Naive thymus-derived CD4-positive, alpha-beta T cell (primary cell): Measurements from ENCODE around the gene AQP4. TPM values are rescaled to one million over a fixed set of nuclear protein-coding genes. Genes with fewer than 3 reads are reported as not detected.

Experiments used
- ATAC-seq: fragments of 150-1000 bp; cut with Tn5 transposase; 2 replicates; pipeline ENCODE4 v1.10.0; 2021; ENCODE audit warnings: mild to moderate bottlenecking, moderate library complexity
- CTCF ChIA-PET: fragments of 350-600 bp; sonication (Branson Sonifier 250); formaldehyde crosslinking; loops from one replicate; lab custom pipeline; 2021; ENCODE audit warnings: antibody characterized with exemption; lab: Charles Lee
- POLR2A ChIA-PET: fragments of 350-600 bp; sonication (Branson Sonifier 250); formaldehyde crosslinking; loops from one replicate; lab custom pipeline; 2021; ENCODE audit warnings: antibody characterized with exemption, inconsistent platforms; lab: Charles Lee
- DNase-seq, 9 donors: peaks; one replicate each; pipeline versions ENCODE4 v3.0.0 to v3.0.0-alpha.2; 2020 to 2022; ENCODE audit warnings: mixed read lengths in 1 of 9
- H3K27ac ChIP-seq: one replicate; pipeline ENCODE4 v1.7.0; 2013; ENCODE audit warnings: mild to moderate bottlenecking, low read depth, low read length, moderate library complexity
- H3K27me3 ChIP-seq, 2 donors: one replicate each; pipeline ENCODE4 v1.7.0; 2013; ENCODE audit warnings: low read length in 2 of 2, mild to moderate bottlenecking in 2 of 2, moderate library complexity in 2 of 2; ENCODE audit not compliant: control insufficient read depth in 2 of 2, insufficient read depth in 2 of 2
- H3K36me3 ChIP-seq, 3 experiments: 1 replicate in 2 of 3; 2 replicates in 1 of 3; pipeline ENCODE4 v1.7.0; 2013; ENCODE audit warnings: low read length in 3 of 3, mild to moderate bottlenecking in 3 of 3, moderate library complexity in 1 of 3; ENCODE audit not compliant: insufficient read depth in 3 of 3, control insufficient read depth in 2 of 3
- H3K4me1 ChIP-seq, 2 donors: one replicate each; pipeline ENCODE4 v1.7.0; 2013; ENCODE audit warnings: low read length in 2 of 2, mild to moderate bottlenecking in 2 of 2, moderate library complexity in 1 of 2; ENCODE audit not compliant: control insufficient read depth in 2 of 2, insufficient read depth in 2 of 2
- H3K4me3 ChIP-seq: 2 replicates; pipeline ENCODE4 v1.7.0; 2013; ENCODE audit warnings: mild to moderate bottlenecking, low read length
- H3K9me3 ChIP-seq, 3 experiments: 1 replicate in 2 of 3; 2 replicates in 1 of 3; pipeline ENCODE4 v1.7.0; 2013; ENCODE audit warnings: low read length in 3 of 3; ENCODE audit not compliant: control insufficient read depth in 2 of 3
- H3K27ac Mint-ChIP-seq, 9 donors: one replicate each; pipeline ENCODE4 v1.8.0; 2020 to 2022; ENCODE audit warnings: mixed read lengths in 9 of 9, mild to moderate bottlenecking in 8 of 9, moderate library complexity in 5 of 9, inconsistent platforms in 2 of 9
- H3K27me3 Mint-ChIP-seq, 5 donors: one replicate each; pipeline ENCODE4 v1.8.0; 2021 to 2022; ENCODE audit warnings: mixed read lengths in 5 of 5, mild to moderate bottlenecking in 1 of 5
- H3K36me3 Mint-ChIP-seq, 5 donors: one replicate each; pipeline ENCODE4 v1.8.0; 2020 to 2022; ENCODE audit warnings: mixed read lengths in 5 of 5, mild to moderate bottlenecking in 3 of 5, inconsistent platforms in 1 of 5
- H3K4me1 Mint-ChIP-seq, 7 donors: one replicate each; pipeline ENCODE4 v1.8.0; 2020 to 2022; ENCODE audit warnings: mixed read lengths in 7 of 7, mild to moderate bottlenecking in 3 of 7, inconsistent platforms in 1 of 7
- H3K4me3 Mint-ChIP-seq, 10 donors: one replicate each; pipeline ENCODE4 v1.8.0; 2020 to 2022; ENCODE audit warnings: mild to moderate bottlenecking in 10 of 10, mixed read lengths in 10 of 10, moderate library complexity in 6 of 10, inconsistent platforms in 2 of 10
- H3K9me3 Mint-ChIP-seq, 11 donors: one replicate each; pipeline ENCODE4 v1.8.0; 2020 to 2022; ENCODE audit warnings: mixed read lengths in 11 of 11, mild to moderate bottlenecking in 4 of 11, inconsistent platforms in 1 of 11, moderate library complexity in 1 of 11
- intact Hi-C, 2 donors: fragments of 100-400 bp; cut with micrococcal nuclease; formaldehyde crosslinking; loops; one replicate each; pipeline ENCODE4 v1.15.1; 2023
- polyA plus RNA-seq, 2 donors: library from polyadenylated mRNA; unstranded; fragments of 300-500 nt; fragmentation: Illumina TruSeq; gene quantifications; one replicate each; pipeline ENCODE4 v1.2.3, GENCODE V29; 2021
- total RNA-seq, 6 experiments: library from RNA in 5 of 6; stranded (reverse) in 5 of 6; gene quantifications; 1 replicate in 5 of 6; 2 replicates in 1 of 6; pipeline ENCODE4 v1.2.3 and lab custom pipeline; 2021 to 2026

AQP4 gene
- total and polyA plus RNA-seq, 7 experiments from 2014 or later: not detected

DNA sequence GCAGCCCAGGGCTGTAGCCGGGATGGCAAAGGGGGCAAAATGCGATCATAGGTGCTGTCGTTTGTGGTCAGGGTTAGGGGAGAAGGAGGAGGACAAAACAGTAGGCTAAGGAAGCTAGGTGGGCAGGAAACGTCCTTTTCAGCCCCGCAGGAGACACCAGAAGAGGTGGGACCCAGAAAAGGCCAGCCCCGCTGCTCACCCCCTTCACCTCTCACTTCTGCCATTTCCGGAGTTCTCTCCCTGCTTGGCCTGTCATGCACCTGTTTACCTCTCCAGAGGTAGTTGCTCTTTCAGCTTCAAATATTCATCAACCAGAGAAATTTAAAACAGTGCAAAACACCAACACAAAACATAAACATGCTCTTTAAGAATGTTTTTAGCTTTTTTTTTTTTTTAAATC, 849 bp downstream of the AQP4 start:
- ChIA-PET CTCF (no interaction called here), POLR2A (no interaction called here)
- H3K36me3 Mint-ChIP-seq: no peaks in the 10 kb centered on the region
- peaks cover 0 to 5% (median 0%) of the 10 kb centered on the region in 11 donors for H3K9me3 Mint-ChIP-seq
- Histone ChIP-seq H3K4me1 (no peaks in the 10 kb centered on the region), H3K36me3 (no peaks in the 10 kb centered on the region), H3K9me3 (no peaks in the 10 kb centered on the region), H3K4me3 (no peak overlapping the region), H3K27me3 (no peaks in the 10 kb centered on the region), H3K27ac (no peak overlapping the region)
- intact Hi-C loops: no loop called here
- peaks cover 17 to 46% (median 26%) of the 10 kb centered on the region in 5 donors for H3K27me3 Mint-ChIP-seq
- peaks cover 0 to 5% (median 0%) of the 10 kb centered on the region in 7 donors for H3K4me1 Mint-ChIP-seq
- H3K4me3 Mint-ChIP-seq: no peak overlapping the region
- no peak for ATAC-seq
- DNase-seq: no peak
- no peak overlapping the region for H3K27ac Mint-ChIP-seq

DNA sequence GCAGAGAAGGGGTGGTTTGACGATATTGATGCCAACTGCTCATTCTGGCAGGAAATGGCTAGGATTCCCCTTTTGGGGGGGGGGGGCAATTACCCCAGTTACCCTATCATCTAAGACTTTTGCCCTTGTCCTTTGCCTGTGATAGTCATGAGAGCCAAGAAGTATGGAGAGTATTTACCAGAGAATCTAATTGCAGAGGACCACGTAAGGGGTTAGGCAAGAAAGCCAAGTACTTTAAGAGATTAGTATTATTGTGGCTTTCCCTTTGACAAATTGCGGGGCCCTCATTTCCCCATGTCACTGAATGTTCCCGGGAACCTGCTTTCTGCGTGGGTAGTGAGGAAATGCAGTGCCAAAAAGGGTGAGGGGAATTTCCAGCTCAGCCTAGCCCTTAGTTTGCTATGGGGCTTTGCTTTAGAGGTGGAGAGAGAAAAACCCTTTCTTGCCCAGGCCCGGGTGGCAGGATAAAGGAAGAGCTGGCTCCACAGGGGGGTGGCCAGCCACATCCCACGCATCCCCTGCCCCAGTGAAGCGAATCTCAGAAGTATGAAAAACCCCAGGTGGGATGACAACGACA, 1.5 kb downstream of the AQP4 start:
- Histone ChIP-seq H3K4me1 (no peaks in the 10 kb centered on the region), H3K36me3 (no peaks in the 10 kb centered on the region), H3K27me3 (no peaks in the 10 kb centered on the region), H3K9me3 (no peaks in the 10 kb centered on the region), H3K27ac (no peak overlapping the region), H3K4me3 (no peak overlapping the region)
- Mint-ChIP-seq H3K9me3 (peaks cover 0 to 5% (median 0%) of the 10 kb centered on the region in 11 donors), H3K27ac (no peak overlapping the region), H3K4me1 (peaks cover 0 to 5% (median 0%) of the 10 kb centered on the region in 7 donors), H3K4me3 (no peak overlapping the region), H3K36me3 (no peaks in the 10 kb centered on the region), H3K27me3 (peaks cover 17 to 46% (median 26%) of the 10 kb centered on the region in 5 donors)
- intact Hi-C loops: no loop called here
- no peak for DNase-seq
- ChIA-PET POLR2A (no interaction called here), CTCF (no interaction called here)
- no peak for ATAC-seq

GRCh38 chr18:26863122-26863879, 2.2 kb downstream of the AQP4 start:
- no peak overlapping the region for H3K27ac Mint-ChIP-seq
- no peaks in the 10 kb centered on the region for H3K4me1 ChIP-seq
- POLR2A ChIA-PET: no interaction called here
- H3K4me3 Mint-ChIP-seq: no peak overlapping the region
- ATAC-seq (no peak), DNase-seq (no peak)
- no peaks in the 10 kb centered on the region for H3K9me3 ChIP-seq
- no peak overlapping the region for H3K4me3 ChIP-seq
- no peak overlapping the region for H3K27ac ChIP-seq
- peaks cover 0 to 5% (median 0%) of the 10 kb centered on the region in 7 donors for H3K4me1 Mint-ChIP-seq
- CTCF ChIA-PET: no interaction called here
- peaks cover 0 to 5% (median 0%) of the 10 kb centered on the region in 11 donors for H3K9me3 Mint-ChIP-seq
- intact Hi-C loops: no loop called here
- no peaks in the 10 kb centered on the region for H3K36me3 ChIP-seq
- no peaks in the 10 kb centered on the region for H3K27me3 ChIP-seq
- H3K27me3 Mint-ChIP-seq: peaks cover 17 to 46% (median 26%) of the 10 kb centered on the region in 5 donors
- no peaks in the 10 kb centered on the region for H3K36me3 Mint-ChIP-seq

DNA sequence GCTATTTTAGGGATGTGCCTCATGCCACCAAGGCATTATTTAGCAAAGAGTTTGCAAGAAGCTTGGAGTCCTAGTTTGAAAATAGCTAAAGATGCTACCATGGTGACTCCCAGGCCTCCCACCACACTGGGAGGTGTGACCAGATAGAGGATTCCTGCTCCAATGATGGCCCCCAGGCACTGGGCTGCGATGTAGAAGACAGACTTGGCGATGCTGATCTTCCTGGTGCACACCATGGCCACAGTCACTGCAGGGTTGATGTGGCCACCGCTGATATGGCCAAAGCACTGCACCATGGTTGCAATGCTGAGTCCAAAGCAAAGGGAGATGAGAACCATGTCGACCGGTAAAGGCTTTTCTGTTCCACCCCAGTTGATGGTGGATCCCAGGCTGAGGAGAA, 3.4 kb downstream of the AQP4 start:
- H3K27ac ChIP-seq: no peak overlapping the region
- no peak overlapping the region for H3K4me3 Mint-ChIP-seq
- intact Hi-C loops: no loop called here
- H3K9me3 Mint-ChIP-seq: peaks cover 0 to 5% (median 0%) of the 10 kb centered on the region in 11 donors
- H3K27me3 Mint-ChIP-seq: peaks cover 17 to 46% (median 26%) of the 10 kb centered on the region in 5 donors
- no peaks in the 10 kb centered on the region for H3K36me3 Mint-ChIP-seq
- ATAC-seq: no peak
- CTCF ChIA-PET: no interaction called here
- H3K4me1 ChIP-seq: no peaks in the 10 kb centered on the region
- H3K4me3 ChIP-seq: no peak overlapping the region
- no peaks in the 10 kb centered on the region for H3K9me3 ChIP-seq
- peaks cover 0 to 5% (median 0%) of the 10 kb centered on the region in 7 donors for H3K4me1 Mint-ChIP-seq
- POLR2A ChIA-PET: no interaction called here
- no peak overlapping the region for H3K27ac Mint-ChIP-seq
- no peaks in the 10 kb centered on the region for H3K36me3 ChIP-seq
- no peaks in the 10 kb centered on the region for H3K27me3 ChIP-seq
- no peak for DNase-seq

DNA sequence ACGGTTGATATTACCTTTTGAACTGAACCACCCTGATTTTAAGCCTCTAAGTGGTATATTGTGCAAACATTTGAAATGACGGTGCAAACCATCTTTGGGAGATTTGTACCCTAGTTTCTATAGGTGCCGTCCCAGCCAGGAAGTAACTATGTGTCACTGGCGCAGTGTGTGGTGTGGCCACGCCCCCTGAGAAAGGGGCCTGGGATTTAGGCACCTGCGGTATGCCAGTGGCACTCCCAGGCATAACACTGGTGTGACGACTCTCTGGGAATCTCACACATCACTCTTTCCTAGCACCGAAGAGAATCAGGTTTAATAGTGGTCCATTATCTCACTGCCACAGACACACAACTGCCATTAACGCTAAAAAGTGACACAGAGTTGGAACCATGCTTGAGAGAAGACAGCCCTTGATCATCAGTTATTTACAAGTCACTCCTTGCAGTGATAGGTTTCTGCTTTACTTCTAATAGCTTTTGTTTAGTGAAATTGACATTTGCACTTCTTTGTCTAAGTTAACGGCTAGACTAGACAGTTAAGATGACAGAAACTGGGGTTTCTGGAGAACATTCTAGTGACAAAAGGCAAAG, 11.1 kb downstream of the AQP4 start:
- POLR2A ChIA-PET: no interaction called here
- intact Hi-C loops: no loop called here

DNA sequence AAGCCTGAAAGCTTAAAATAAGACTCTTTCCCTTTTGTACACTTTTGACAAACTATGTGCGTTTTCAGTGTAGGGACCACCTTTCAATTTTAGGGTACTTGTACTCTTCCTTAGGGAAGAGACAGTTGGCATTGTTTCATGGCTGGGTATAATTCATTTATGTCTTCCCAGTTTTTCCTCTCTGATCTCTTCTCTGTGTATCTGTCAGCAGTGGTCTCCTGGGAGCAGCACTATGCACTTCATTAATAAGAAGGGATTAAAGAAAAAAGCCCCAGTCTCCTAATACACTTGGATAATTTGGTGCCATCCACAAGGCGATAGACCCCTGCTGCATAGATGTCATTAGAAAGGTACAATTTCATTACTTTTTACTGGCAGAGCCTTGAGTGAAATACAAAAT, 12.1 kb downstream of the AQP4 start:
- no peaks in the 10 kb centered on the region for H3K4me1 ChIP-seq
- no peak overlapping the region for H3K27ac ChIP-seq
- Mint-ChIP-seq H3K27me3 (no peaks in the 10 kb centered on the region), H3K9me3 (peaks cover 0 to 14% (median 0%) of the 10 kb centered on the region in 11 donors), H3K27ac (no peak overlapping the region), H3K4me1 (no peaks in the 10 kb centered on the region), H3K4me3 (no peak overlapping the region), H3K36me3 (no peaks in the 10 kb centered on the region)
- DNase-seq (no peak), ATAC-seq (no peak)
- no peaks in the 10 kb centered on the region for H3K9me3 ChIP-seq
- H3K27me3 ChIP-seq: no peaks in the 10 kb centered on the region
- ChIA-PET CTCF (no interaction called here), POLR2A (no interaction called here)
- no peaks in the 10 kb centered on the region for H3K36me3 ChIP-seq
- intact Hi-C loops: no loop called here
- H3K4me3 ChIP-seq: no peak overlapping the region

More for the DNA sequence above, 11.1 kb downstream of the AQP4 start:
- H3K27me3 ChIP-seq: no peaks in the 10 kb centered on the region
- Mint-ChIP-seq H3K4me3 (no peak overlapping the region), H3K27ac (no peak overlapping the region), H3K36me3 (no peaks in the 10 kb centered on the region), H3K9me3 (peaks cover 0 to 9% (median 0%) of the 10 kb centered on the region in 11 donors), H3K4me1 (no peaks in the 10 kb centered on the region), H3K27me3 (no peaks in the 10 kb centered on the region)
- CTCF ChIA-PET: no interaction called here
- DNase-seq (no peak), ATAC-seq (no peak)
- no peak overlapping the region for H3K27ac ChIP-seq
- H3K4me1 ChIP-seq: no peaks in the 10 kb centered on the region
- no peaks in the 10 kb centered on the region for H3K36me3 ChIP-seq
- no peak overlapping the region for H3K4me3 ChIP-seq
- H3K9me3 ChIP-seq: no peaks in the 10 kb centered on the region
